ENCODE data around the gene FHL1.

- TF ChIP-seq FOXP2 (optimal IDR thresholded peaks at IDR 0.05; ENCODE audit: control extremely low read depth, extremely low read length, insufficient read depth) (no peak), EZH2 (IDR thresholded peaks at IDR 0.05) (no peak), POLR2AphosphoS5 (IDR thresholded peaks at IDR 0.05; ENCODE audit: borderline replicate concordance, low read depth, low read length) (no peak)
Observed at GRCh38 chrX:136122207-136122606, 25.1 kb upstream of the FHL1 start.
